ENCODE data around the gene CIDEB. TPM values are rescaled to one million over a fixed set of nuclear protein-coding genes. Genes with fewer than 3 reads are reported as not detected.
A peak's percentile ranks its signal among the peaks of the same experiment; 100 is the strongest.

CIDEB gene
- total and polyA plus RNA-seq, 2 of the 13 experiments (the other 11 are each of a cell fraction or from before 2014, with no cell fraction given): 35.8 to 110 TPM

DNA sequence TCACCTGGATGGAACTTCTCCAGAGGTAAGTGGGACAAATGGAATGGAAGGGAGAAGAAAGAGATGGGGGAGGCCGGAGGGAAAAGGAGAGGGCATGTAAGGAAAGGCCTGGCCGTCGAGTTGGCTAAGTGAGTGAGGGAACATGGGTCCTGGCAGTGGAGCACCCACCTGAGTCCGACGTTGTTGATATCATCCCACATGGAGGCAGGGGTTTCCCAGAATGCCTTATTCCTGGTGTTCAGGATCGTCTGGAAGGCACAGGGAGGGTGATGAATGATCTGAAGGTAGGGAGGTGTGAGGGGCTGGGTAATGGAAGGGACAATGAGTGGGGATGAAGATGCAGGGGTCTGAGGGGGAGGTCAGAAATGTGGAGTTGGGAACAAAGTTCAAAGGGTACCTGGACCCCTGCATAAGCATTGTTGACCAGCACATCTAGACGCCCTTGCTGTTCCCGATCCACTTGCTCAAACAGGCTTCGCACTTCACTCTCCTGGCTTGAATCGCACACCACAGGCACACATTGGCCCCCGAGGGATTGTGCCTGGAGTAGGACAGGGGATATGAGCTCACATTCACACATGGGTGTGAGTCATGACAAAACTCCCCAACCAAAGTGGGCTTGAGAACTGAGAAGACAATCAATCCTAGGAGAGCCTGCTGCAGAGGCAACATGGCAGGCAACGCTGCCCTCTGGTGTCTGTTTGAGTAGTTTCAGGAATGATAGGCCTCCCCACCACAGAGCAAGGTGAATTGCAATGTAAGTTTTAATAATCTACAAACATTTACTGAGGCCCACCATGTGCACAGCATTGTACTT is 11.2 kb downstream of the CIDEB start (continued):
- TF ChIP-seq, protein P1, sequence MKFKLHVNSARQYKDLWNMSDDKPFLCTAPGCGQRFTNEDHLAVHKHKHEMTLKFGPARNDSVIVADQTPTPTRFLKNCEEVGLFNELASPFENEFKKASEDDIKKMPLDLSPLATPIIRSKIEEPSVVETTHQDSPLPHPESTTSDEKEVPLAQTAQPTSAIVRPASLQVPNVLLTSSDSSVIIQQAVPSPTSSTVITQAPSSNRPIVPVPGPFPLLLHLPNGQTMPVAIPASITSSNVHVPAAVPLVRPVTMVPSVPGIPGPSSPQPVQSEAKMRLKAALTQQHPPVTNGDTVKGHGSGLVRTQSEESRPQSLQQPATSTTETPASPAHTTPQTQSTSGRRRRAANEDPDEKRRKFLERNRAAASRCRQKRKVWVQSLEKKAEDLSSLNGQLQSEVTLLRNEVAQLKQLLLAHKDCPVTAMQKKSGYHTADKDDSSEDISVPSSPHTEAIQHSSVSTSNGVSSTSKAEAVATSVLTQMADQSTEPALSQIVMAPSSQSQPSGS (CRISPR knock-in tag; IDR thresholded peaks at IDR 0.05): peak; percentile 68
- no peak for TF ChIP-seq ZNF251 (CRISPR knock-in tag; IDR thresholded peaks at IDR 0.05)
- TF ChIP-seq ZNF660 (CRISPR knock-in tag; IDR thresholded peaks at IDR 0.05; ENCODE audit: borderline replicate concordance, low read depth): no peak
- TF ChIP-seq TOPORS (CRISPR knock-in tag; IDR thresholded peaks at IDR 0.05): no peak; the same call in 1 of the 2 replicates
- TF ChIP-seq, protein P2, sequence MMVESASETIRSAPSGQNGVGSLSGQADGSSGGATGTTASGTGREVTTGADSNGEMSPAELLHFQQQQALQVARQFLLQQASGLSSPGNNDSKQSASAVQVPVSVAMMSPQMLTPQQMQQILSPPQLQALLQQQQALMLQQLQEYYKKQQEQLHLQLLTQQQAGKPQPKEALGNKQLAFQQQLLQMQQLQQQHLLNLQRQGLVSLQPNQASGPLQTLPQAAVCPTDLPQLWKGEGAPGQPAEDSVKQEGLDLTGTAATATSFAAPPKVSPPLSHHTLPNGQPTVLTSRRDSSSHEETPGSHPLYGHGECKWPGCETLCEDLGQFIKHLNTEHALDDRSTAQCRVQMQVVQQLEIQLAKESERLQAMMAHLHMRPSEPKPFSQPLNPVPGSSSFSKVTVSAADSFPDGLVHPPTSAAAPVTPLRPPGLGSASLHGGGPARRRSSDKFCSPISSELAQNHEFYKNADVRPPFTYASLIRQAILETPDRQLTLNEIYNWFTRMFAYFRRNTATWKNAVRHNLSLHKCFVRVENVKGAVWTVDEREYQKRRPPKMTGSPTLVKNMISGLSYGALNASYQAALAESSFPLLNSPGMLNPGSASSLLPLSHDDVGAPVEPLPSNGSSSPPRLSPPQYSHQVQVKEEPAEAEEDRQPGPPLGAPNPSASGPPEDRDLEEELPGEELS (CRISPR knock-in tag; IDR thresholded peaks at IDR 0.05): no peak
- TF ChIP-seq AKAP8 (CRISPR knock-in tag; IDR thresholded peaks at IDR 0.05): no peak; the same call in 1 of the 2 replicates
- no peak for TF ChIP-seq BRD4 (CRISPR knock-in tag; IDR thresholded peaks at IDR 0.05)
- TF ChIP-seq, protein P3, sequence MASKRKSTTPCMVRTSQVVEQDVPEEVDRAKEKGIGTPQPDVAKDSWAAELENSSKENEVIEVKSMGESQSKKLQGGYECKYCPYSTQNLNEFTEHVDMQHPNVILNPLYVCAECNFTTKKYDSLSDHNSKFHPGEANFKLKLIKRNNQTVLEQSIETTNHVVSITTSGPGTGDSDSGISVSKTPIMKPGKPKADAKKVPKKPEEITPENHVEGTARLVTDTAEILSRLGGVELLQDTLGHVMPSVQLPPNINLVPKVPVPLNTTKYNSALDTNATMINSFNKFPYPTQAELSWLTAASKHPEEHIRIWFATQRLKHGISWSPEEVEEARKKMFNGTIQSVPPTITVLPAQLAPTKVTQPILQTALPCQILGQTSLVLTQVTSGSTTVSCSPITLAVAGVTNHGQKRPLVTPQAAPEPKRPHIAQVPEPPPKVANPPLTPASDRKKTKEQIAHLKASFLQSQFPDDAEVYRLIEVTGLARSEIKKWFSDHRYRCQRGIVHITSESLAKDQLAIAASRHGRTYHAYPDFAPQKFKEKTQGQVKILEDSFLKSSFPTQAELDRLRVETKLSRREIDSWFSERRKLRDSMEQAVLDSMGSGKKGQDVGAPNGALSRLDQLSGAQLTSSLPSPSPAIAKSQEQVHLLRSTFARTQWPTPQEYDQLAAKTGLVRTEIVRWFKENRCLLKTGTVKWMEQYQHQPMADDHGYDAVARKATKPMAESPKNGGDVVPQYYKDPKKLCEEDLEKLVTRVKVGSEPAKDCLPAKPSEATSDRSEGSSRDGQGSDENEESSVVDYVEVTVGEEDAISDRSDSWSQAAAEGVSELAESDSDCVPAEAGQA (IDR thresholded peaks at IDR 0.05; ENCODE audit: low read depth): no peak
- TF ChIP-seq, protein P3 (CRISPR knock-in tag; IDR thresholded peaks at IDR 0.05; ENCODE audit: borderline replicate concordance): no peak
- TF ChIP-seq HNF4A (CRISPR knock-in tag; IDR thresholded peaks at IDR 0.05): no peak
- TF ChIP-seq FOXA1 (IDR thresholded peaks at IDR 0.05): no peak
- TF ChIP-seq FOXA1 (CRISPR knock-in tag; IDR thresholded peaks at IDR 0.05): 0 out of 2 replicates have a peak, but pooled peaks have one; percentile 3
- TF ChIP-seq ZNF790 (CRISPR knock-in tag; IDR thresholded peaks at IDR 0.05; ENCODE audit: borderline replicate concordance): no peak
- TF ChIP-seq NKX3-1 (CRISPR knock-in tag; IDR thresholded peaks at IDR 0.05): no peak
- no peak for TF ChIP-seq IRX3 (CRISPR knock-in tag; IDR thresholded peaks at IDR 0.05; ENCODE audit: borderline replicate concordance, low read depth)
- no peak for TF ChIP-seq ZNF713 (CRISPR knock-in tag; IDR thresholded peaks at IDR 0.05)
- 0 out of 2 replicates have a peak, but pooled peaks have one; percentile 43 for TF ChIP-seq GTF3A (CRISPR knock-in tag; conservative IDR thresholded peaks at IDR 0.05)
- no peak for TF ChIP-seq RFX1 (IDR thresholded peaks at IDR 0.05)
- no peak; the same call in 1 of the 2 replicates for TF ChIP-seq KMT2B (CRISPR knock-in tag; IDR thresholded peaks at IDR 0.05)
- TF ChIP-seq ZFP36L1 (CRISPR knock-in tag; IDR thresholded peaks at IDR 0.05): no peak

Data from HepG2 (cell line).